Heart left ventricle (tissue), 16 donors: ENCODE data around the gene SLC9A9. TPM values are rescaled to one million over a fixed set of nuclear protein-coding genes. Genes with fewer than 3 reads are reported as not detected.

Experiments
- ATAC-seq, 4 donors: fragments of 200-7000 bp; cut with Tn5 transposase; one replicate each; pipeline ENCODE4 v1.9.1; 2020 to 2022; ENCODE audit warnings: moderate library complexity in 4 of 4, mild to moderate bottlenecking in 3 of 4, moderate number of reproducible peaks in 1 of 4
- DNase-seq, 5 donors: peaks; one replicate each; pipeline ENCODE4 v3.0.0-alpha.2; 2020
- H3K27ac ChIP-seq, 12 donors: fragments of 200-600 bp; sonication (generic) in 4 of 12; one replicate each; pipeline versions ENCODE4 v1.5.0 to v1.8.0; 2016 to 2022; ENCODE audit warnings: mild to moderate bottlenecking in 2 of 12
- H3K27me3 ChIP-seq, 9 donors: fragments of 200-600 bp; sonication (generic) in 2 of 9; one replicate each; pipeline versions ENCODE4 v1.5.1 to v1.8.0; 2016 to 2022; ENCODE audit warnings: mild to moderate bottlenecking in 3 of 9
- H3K36me3 ChIP-seq, 9 donors: fragments of 200-600 bp; sonication (generic) in 2 of 9; one replicate each; pipeline versions ENCODE4 v1.5.0 to v1.8.0; 2018 to 2022; ENCODE audit warnings: mild to moderate bottlenecking in 2 of 9
- H3K4me1 ChIP-seq, 12 donors: fragments of 200-600 bp; sonication (generic) in 4 of 12; one replicate each; pipeline versions ENCODE4 v1.5.0 to v1.8.0; 2016 to 2022; ENCODE audit warnings: mild to moderate bottlenecking in 3 of 12
- H3K4me3 ChIP-seq, 12 donors: fragments of 200-600 bp; sonication (generic) in 4 of 12; one replicate each; pipeline versions ENCODE4 v1.5.0 to v1.8.0; 2017 to 2022; ENCODE audit warnings: mild to moderate bottlenecking in 9 of 12, moderate library complexity in 4 of 12
- H3K9me3 ChIP-seq, 12 donors: fragments of 200-600 bp; sonication (generic) in 4 of 12; one replicate each; pipeline versions ENCODE4 v1.5.0 to v1.8.0; 2016 to 2022; ENCODE audit warnings: mild to moderate bottlenecking in 1 of 12
- CTCF ChIP-seq, 12 donors: fragments of 200-600 bp; sonication (generic) in 4 of 12; IDR thresholded peaks; one replicate each; pipeline versions ENCODE4 v1.5.0 to v1.8.0; 2018 to 2022; ENCODE audit warnings: antibody characterized with exemption in 12 of 12, mild to moderate bottlenecking in 5 of 12
- POLR2A ChIP-seq, 2 donors: fragments of 450-650 bp; IDR thresholded peaks; one replicate each; pipeline ENCODE4 v1.6.1; 2017; ENCODE audit warnings: antibody characterized with exemption in 2 of 2, mild to moderate bottlenecking in 2 of 2, moderate library complexity in 2 of 2
- WGBS, 4 donors: extraction: QIAGEN DNeasy Blood & Tissue Kit in 2 of 4; methylation state at CpG; one replicate each; pipeline versions ENCODE4 v1.1.5 to v1.1.7; 2013 to 2018; 5-methylcytosine and 5-hydroxymethylcytosine counted together
- intact Hi-C, 10 donors: fragments of 100-400 bp; cut with DNase I; formaldehyde crosslinking; loops; one replicate each; pipeline versions ENCODE4 v1.11.1 to v1.14.2; 2022
- polyA plus RNA-seq, 2 donors: library from polyadenylated mRNA; stranded (reverse); fragments of 200-250 nt; gene quantifications; one replicate each; pipeline ENCODE4 v1.2.3, GENCODE V29; 2013
- total RNA-seq, 9 donors: library from RNA; depleted of rRNA in 2 of 9; stranded (reverse); fragments of >200 nt in 2 of 9; fragmentation: NEBNext Ultra II Directional in 3 of 9; extraction: Animal tissue kit (Norgen Biotek cat#: 25700) in 3 of 9; gene quantifications; one replicate each; pipeline versions ENCODE4 v1.1.0 to v1.2.4, GENCODE V29; 2016 to 2023
- donor health status: ischemic (EF 13 %, LVEDD 7.1; RV severe dilation, severe dysfunction).
- donor health status: healthy with polysubstance abuse.
- donor health status: DM: no; HTN: yes; CAD: no.
- donor health status: DM: no; HTN: no; CAD: no.
- donor health status: ischemic (EF 25% LVEDD 6.9; RV normal size, moderate dysfunction).
- donor health status: ischemic (EF 25% LVEDD 5.7; RV mildly dilated, moderate dysfunction).
- donor health status: healthy.
- donor health status: DM: yes; HTN: yes; CAD: no.
- donor health status: ischemic (EF 35%, LVEDD 5.7; RV mildly dilated, moderate dysfunction).
- donor health status: nonischemic (EF 11% LVEDD 7.7; RV severe dilation, severe dysfunction).
- donor health status: DM: yes; HTN: yes; CAD: no.
- donor health status: PGD.
- donor health status: ischemic (EF 29% LVEDD 5.4; RV normal size, mild dysfunction).
- donor health status: nonischemic (EF 23%, LVEDD 6.1; RV moderate dilation, normal function).

The SLC9A9 gene
- total and polyA plus RNA-seq, 11 donors: 0.76 to 17.5 (median 3.3) TPM

DNA sequence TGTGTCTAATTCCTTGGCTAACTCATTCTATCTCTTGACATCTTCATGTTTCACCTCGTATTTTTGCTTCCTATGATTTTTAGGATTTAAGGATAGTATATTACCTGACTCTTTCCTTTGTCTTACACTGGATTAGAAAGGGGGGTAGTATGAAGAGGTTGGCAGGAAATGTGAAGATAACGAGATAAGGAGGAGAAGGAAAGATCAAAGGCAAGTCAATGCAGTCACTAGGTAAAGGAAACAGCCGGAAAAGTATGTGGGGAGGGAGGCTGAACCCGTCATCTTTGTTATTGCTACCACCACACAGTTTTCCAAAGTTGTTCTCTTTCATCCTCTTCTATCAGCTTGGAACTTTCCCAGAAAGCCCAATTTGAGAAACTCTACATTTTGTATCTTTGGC lies 90.6 kb downstream of the SLC9A9 start:
- Histone ChIP-seq H3K36me3 (no peaks in the 10 kb centered on the region), H3K9me3 (peaks cover 0 to 12% (median 0%) of the 10 kb centered on the region in 12 donors), H3K27ac (no peak overlapping the region), H3K27me3 (no peaks in the 10 kb centered on the region), H3K4me3 (no peak overlapping the region), H3K4me1 (peaks cover 0 to 6% (median 0%) of the 10 kb centered on the region in 12 donors)
- intact Hi-C loops: no loop called here
- WGBS, 4 donors: 57 to 73% (median 70%) methylated on average over 4 of the region's 4 CpGs
- DNase-seq (no peak), ATAC-seq (no peak)
- TF ChIP-seq POLR2A (IDR thresholded peaks at IDR 0.05): no peak
- no peak for TF ChIP-seq CTCF (IDR thresholded peaks at IDR 0.05)

- H3K9me3 ChIP-seq: peaks cover 0 to 5% (median 0%) of the 10 kb centered on the region in 12 donors
- no peak for ATAC-seq
- intact Hi-C loops: no loop called here
- H3K27me3 ChIP-seq: no peaks in the 10 kb centered on the region
- TF ChIP-seq CTCF (IDR thresholded peaks at IDR 0.05) (no peak), POLR2A (IDR thresholded peaks at IDR 0.05) (no peak)
- H3K36me3 ChIP-seq: no peaks in the 10 kb centered on the region
- H3K27ac ChIP-seq: no peak overlapping the region
- H3K4me1 ChIP-seq: peaks cover 0 to 6% (median 0%) of the 10 kb centered on the region in 12 donors
- no peak for DNase-seq
- H3K4me3 ChIP-seq: no peak overlapping the region
- 82 to 90% (median 86%) methylated on average over 2 of the region's 2 CpGs for WGBS, 4 donors
Observed at GRCh38 chr3:143755978-143756377, 92.3 kb downstream of the SLC9A9 start.

GRCh38 chr3:143754090-143754489 lies 94.2 kb downstream of the SLC9A9 start:
- 49 to 59% (median 53%) methylated on average over 1 of the region's 1 CpG for WGBS, 4 donors
- H3K4me1 ChIP-seq: peaks cover 0 to 6% (median 0%) of the 10 kb centered on the region in 12 donors
- DNase-seq (no peak), ATAC-seq (no peak)
- intact Hi-C loops: no loop called here
- no peak overlapping the region for H3K4me3 ChIP-seq
- H3K27me3 ChIP-seq: no peaks in the 10 kb centered on the region
- H3K9me3 ChIP-seq: no peaks in the 10 kb centered on the region
- TF ChIP-seq CTCF (IDR thresholded peaks at IDR 0.05) (no peak), POLR2A (IDR thresholded peaks at IDR 0.05) (no peak)
- H3K27ac ChIP-seq: no peak overlapping the region
- no peaks in the 10 kb centered on the region for H3K36me3 ChIP-seq

DNA sequence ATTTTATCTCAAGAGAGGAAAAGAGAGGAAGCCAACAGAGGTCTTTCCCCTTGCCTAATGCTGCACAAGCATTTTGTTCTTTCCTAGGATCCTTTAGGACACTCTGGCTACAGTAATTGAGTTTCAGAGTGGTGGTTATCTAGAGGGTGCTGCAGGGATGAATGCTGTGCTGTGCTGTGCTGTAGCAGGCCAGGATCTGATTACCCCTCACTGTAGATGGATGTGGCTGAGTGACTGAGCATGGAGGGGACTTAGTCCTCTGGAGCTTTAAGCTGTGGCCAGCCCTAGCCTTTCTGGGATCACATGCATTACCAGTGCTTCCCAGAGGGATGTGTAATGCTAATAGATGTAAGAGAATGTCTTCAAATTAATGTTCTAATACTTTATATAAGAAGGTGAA lies 94.8 kb downstream of the SLC9A9 start:
- DNase-seq (no peak), ATAC-seq (no peak)
- no peaks in the 10 kb centered on the region for H3K9me3 ChIP-seq
- H3K4me1 ChIP-seq: peaks cover 0 to 6% (median 0%) of the 10 kb centered on the region in 12 donors
- no peak overlapping the region for H3K27ac ChIP-seq
- H3K4me3 ChIP-seq: no peak overlapping the region
- H3K27me3 ChIP-seq: no peaks in the 10 kb centered on the region
- intact Hi-C loops: no loop called here
- TF ChIP-seq POLR2A (IDR thresholded peaks at IDR 0.05) (no peak), CTCF (IDR thresholded peaks at IDR 0.05) (no peak)
- no peaks in the 10 kb centered on the region for H3K36me3 ChIP-seq
